Subcutaneous adipose tissue (tissue), 4 donors: ENCODE measurements around the gene HSF5. TPM values are rescaled to one million over a fixed set of nuclear protein-coding genes. Genes with fewer than 3 reads are reported as not detected.

ENCODE experiments used
- CTCF ChIP-seq: fragments of 450-650 bp; IDR thresholded peaks from one replicate; pipeline ENCODE4 v1.5.1; 2016; ENCODE audit warnings: low read depth, mild to moderate bottlenecking, control low read depth, antibody characterized with exemption, moderate library complexity
- total RNA-seq, 4 donors: library from RNA; depleted of rRNA; stranded (reverse); fragments of >200 nt; gene quantifications; one replicate each; pipeline ENCODE4 v1.1.0, GENCODE V29; 2016

HSF5 gene
- total RNA-seq, 4 donors from 2014 or later = not detected

GRCh38 chr17:58390884-58391283 is 97.3 kb downstream of the HSF5 start:
- no peak for TF ChIP-seq CTCF

- no peak for TF ChIP-seq CTCF
Observed at GRCh38 chr17:58388302-58389190, 99.7 kb downstream of the HSF5 start.

GRCh38 chr17:58387834-58388233 is 100.4 kb downstream of the HSF5 start:
- no peak for TF ChIP-seq CTCF

DNA sequence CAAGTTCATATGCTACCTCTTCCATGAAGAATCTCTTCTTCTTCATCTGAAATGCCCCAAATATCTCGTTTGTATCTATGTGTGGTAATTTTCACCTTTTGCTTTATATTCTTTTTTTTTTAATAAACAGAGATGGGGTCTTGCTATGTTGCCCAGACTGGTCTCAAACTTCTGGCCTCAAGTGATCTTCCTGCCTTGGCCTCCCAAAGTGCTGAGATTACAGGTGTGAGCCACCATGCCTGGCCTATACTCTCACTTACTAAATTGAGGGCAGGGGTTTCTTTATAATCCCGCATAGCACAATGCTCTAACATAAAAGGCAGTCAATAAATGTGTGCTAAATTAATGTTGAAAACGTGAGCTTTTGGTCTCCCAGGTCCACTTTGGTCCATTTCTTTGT is 101.5 kb downstream of the HSF5 start:
- TF ChIP-seq CTCF = no peak

DNA sequence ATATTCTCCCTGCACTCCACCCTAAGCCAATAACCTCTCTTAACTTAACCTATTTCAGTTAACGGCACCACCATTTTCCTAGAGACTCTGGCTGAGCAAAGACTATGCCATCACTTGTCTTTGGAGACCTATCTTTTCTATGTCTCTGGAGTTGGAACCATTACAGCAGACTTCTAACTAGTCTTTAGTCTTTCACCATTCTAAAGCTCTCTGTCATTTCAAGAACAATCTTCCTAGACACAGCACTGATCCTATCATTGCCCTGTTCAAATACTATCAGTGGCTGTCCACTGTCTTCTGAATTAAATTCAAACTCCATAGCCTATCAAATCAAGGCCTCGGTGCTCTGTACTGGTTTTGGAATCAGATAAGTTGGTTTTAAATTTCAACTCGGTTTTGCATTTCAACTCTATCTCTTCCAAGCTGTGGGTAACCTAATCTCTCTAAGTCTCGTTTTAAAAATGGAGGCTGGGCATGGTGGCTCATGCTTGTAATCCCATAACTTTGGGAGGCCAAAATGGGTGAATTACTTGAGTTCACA is 102.8 kb downstream of the HSF5 start:
- no peak for TF ChIP-seq CTCF

DNA sequence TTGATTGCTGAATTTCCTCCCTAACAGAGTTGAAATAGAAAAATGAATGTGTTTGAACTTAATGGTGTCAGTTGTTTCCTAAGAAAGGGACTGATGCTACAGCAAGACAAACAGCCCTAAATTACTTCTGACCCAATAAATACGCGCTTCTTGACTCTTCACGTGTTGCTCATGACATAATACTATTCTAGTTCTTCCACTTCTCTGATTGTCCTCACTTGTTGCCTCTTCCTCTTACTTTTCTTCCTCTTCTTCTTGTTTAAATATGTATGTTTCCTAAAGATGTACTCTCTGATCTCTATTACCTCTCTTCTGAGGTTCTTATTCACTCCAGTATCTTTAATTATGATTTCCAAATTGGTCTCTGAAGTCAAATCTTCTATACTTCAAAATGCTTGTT is 103.3 kb downstream of the HSF5 start:
- no peak for TF ChIP-seq CTCF

DNA sequence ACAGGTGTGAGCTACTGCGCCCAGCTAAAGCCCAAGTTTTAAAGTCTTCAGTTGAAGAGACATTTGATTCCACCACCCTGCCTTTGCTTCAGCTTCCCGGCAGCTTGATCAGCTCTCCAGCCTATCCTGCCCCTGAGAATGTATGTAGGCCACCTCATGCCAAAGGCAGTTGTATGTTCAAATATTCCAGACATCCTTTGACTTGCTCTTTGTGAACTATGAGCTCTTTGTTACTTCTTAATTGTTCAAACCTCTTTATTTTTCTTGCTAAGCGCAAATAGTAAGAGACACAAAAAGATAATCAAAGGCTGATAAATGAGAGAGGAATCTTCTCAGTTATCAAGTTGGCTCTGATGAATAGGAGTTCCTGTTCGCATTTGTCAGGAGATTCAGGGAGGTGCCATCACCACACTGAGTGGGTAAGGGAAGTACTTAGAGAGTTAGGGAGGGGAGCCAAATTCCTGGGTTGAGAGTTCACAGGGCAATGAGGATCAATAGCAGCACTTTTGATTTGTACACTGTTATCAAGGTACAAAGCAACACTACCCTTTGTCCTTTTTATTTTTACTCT is 104.2 kb downstream of the HSF5 start:
- no peak for TF ChIP-seq CTCF
